Measurements from ENCODE around the gene MUC5B. TPM values are rescaled to one million over a fixed set of nuclear protein-coding genes. Genes with fewer than 3 reads are reported as not detected.
A peak's percentile ranks its signal among the peaks of the same experiment; 100 is the strongest.

Gene MUC5B
- total RNA-seq, 1 experiment from 2014 or later: 24.3 TPM

DNA sequence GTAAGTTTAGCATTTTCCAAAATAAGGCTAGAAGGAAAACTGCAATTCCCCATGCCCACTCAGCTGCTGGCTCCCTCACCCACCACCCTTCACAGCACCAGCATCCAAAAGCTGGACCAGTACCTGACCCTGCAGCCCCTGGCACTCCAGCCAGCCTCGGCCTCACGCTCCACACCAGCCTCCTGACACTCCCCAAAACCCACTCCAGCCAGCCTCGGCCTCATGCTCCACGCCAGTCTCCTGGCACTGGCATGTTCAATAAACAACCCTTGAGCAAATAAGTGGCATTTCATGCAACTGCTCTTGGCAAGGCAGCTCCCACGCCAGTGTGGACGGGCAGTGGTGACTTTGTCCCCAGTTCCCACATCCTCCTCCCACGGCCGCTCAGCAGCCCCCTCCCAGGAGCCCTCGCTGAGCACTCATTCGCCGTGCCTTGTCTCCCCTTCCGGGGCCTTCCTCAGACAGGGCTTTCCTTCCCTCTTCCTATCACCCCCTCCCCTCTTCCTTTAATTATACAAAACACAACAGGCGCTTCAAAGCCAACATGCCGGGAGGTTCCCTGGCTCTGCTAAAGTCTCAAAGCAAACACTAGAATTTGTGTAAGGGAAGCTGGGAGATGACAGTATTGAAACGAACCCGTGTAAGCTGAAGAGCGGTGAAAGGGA lies 79.7 kb downstream of the MUC5B start:
- Histone ChIP-seq H3K27me3 (ENCODE audit: low read length) (no peaks in the 10 kb centered on the region), H3F3A (ENCODE audit: low read length, unreplicated experiment) (no peaks in the 10 kb centered on the region), H2AFZ (ENCODE audit: low read length) (no peak overlapping the region), H3K36me3 (ENCODE audit: low read depth, low read length) (no peaks in the 10 kb centered on the region; the same call in 1 of the 2 replicates), H3K9me3 (ENCODE audit: low read length) (no peaks in the 10 kb centered on the region), H3K4me2 (ENCODE audit: low read length) (no peak overlapping the region), H3K9me2 (replicated peaks; ENCODE audit: low read length) (no peaks in the 10 kb centered on the region), H3K4me3 (ENCODE audit: low read length) (no peak overlapping the region), H4K20me1 (ENCODE audit: low read length) (peaks cover 6% of the 10 kb centered on the region; the same call in 1 of the 2 replicates), H3K79me2 (ENCODE audit: low read length) (peaks cover 99% of the 10 kb centered on the region), H3K9ac (ENCODE audit: low read length) (no peak overlapping the region), H3K27ac (ENCODE audit: low read length) (no peak overlapping the region), H3K4me1 (ENCODE audit: insufficient read depth, low read length) (peaks cover 19% of the 10 kb centered on the region)
- intact Hi-C loops (cut with micrococcal nuclease): loop anchor here (10.0 kb wide), 1 partner anchor 82 kb away; the partner anchor contains the start of gene BRSK2
- BruUV-seq (replicated peaks): no TSS peak
- ChIA-PET CTCF (no interaction called here), POLR2A (ENCODE audit: unreplicated experiment) (no interaction called here)
- ATAC-seq (no peak), DNase-seq (no peak)
- no peak for TF ChIP-seq EZH2phosphoT487 (IDR thresholded peaks at IDR 0.05; ENCODE audit: borderline replicate concordance, low read length)
- TF ChIP-seq EZH2 (IDR thresholded peaks at IDR 0.05; ENCODE audit: low read length, unreplicated experiment): no peak
- no peak for TF ChIP-seq CTCF (conservative IDR thresholded peaks at IDR 0.05; ENCODE audit: low read depth, low read length)

DNA sequence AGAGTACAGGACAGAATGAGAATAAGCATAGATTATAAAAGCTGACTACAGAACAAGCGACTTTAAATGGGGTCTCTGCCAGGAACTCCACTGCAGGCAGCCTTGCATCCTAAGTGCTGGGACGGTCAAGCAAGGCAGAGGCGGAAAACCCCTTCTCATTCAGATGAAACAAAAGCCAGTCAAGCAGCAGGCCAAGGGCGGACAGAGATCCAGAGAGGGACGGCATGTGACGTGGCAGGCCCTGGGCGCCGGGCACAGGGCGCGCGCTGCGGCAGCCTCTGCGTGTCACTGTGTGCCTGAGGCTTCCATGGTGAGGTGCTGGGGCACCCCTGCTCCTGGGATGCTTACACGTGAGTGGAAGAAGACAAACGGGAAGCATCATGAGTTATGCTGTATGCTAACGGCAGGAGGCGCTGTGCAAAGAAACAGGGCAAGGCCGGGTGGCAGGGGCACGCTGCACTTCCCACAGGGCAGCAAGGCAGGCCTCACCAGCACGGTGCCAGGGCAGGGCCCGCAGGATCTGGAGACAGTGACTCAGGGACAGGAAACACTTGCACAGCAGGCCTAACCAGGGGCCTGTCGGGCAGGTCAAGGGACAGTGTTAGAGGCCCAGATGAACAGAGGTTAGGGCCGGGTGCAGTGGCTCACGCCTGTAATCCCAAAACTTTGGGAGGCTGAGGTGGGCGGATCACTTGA lies 80.4 kb downstream of the MUC5B start:
- CTCF ChIA-PET: no interaction called here
- BruUV-seq (replicated peaks): no TSS peak
- Histone ChIP-seq H3K36me3 (ENCODE audit: low read depth, low read length) (no peaks in the 10 kb centered on the region), H3K4me3 (ENCODE audit: low read length) (no peak overlapping the region), H3K9me2 (replicated peaks; ENCODE audit: low read length) (no peaks in the 10 kb centered on the region), H3K4me2 (ENCODE audit: low read length) (no peak overlapping the region), H3K27me3 (ENCODE audit: low read length) (no peaks in the 10 kb centered on the region), H3K9ac (ENCODE audit: low read length) (no peak overlapping the region), H3K79me2 (ENCODE audit: low read length) (peaks cover 99% of the 10 kb centered on the region), H4K20me1 (ENCODE audit: low read length) (peaks cover 6% of the 10 kb centered on the region; the same call in 1 of the 2 replicates), H3F3A (ENCODE audit: low read length, unreplicated experiment) (no peaks in the 10 kb centered on the region), H3K27ac (ENCODE audit: low read length) (peak overlapping the region; percentile 22; the same call in 1 of the 2 replicates), H3K9me3 (ENCODE audit: low read length) (no peaks in the 10 kb centered on the region), H2AFZ (ENCODE audit: low read length) (no peak overlapping the region), H3K4me1 (ENCODE audit: insufficient read depth, low read length) (peaks cover 26% of the 10 kb centered on the region)
- TF ChIP-seq CTCF (conservative IDR thresholded peaks at IDR 0.05; ENCODE audit: low read depth, low read length) (peak; percentile 85), EZH2 (IDR thresholded peaks at IDR 0.05; ENCODE audit: low read length, unreplicated experiment) (no peak), EZH2phosphoT487 (IDR thresholded peaks at IDR 0.05; ENCODE audit: borderline replicate concordance, low read length) (no peak)
- DNase-seq: peak; percentile 87
- intact Hi-C loops (cut with micrococcal nuclease): loop anchor here (10.0 kb wide), 1 partner anchor 82 kb away; the partner anchor contains the start of gene BRSK2
- POLR2A ChIA-PET (ENCODE audit: unreplicated experiment): no interaction called here
- peak; percentile 94 for ATAC-seq

All from PC-3 (cell line).